NCI-H2029 treated with DMSO at 0.1 percent for 48 hours (cell line): ENCODE results near the gene HRK.

ENCODE experiments used
- DNase-seq: peaks from one replicate; lab custom pipeline; 2025; lab: John Stamatoyannopoulos, UW

HRK gene

GRCh38 chr12:116897476-116897875 is 16.2 kb upstream of the HRK start:
- no peak for DNase-seq

GRCh38 chr12:116896411-116896924 is 15.2 kb upstream of the HRK start:
- DNase-seq: no peak

- DNase-seq: no peak
These were observed 13.7 kb upstream of the HRK start for GRCh38 chr12:116894913-116895312.

GRCh38 chr12:116892349-116893140 is 11.3 kb upstream of the HRK start:
- DNase-seq: no peak

- no peak for DNase-seq
These were observed 9.8 kb upstream of the HRK start for GRCh38 chr12:116891019-116891418.

- DNase-seq: no peak
These were observed 9.1 kb upstream of the HRK start for GRCh38 chr12:116890330-116890729.

- no peak for DNase-seq
These were observed 6.7 kb upstream of the HRK start for GRCh38 chr12:116887897-116888296.

- no peak for DNase-seq
These were observed 6.0 kb upstream of the HRK start for GRCh38 chr12:116887244-116887643.

- DNase-seq: no peak
These were observed 4.2 kb upstream of the HRK start for GRCh38 chr12:116885491-116885890.

GRCh38 chr12:116884871-116885270 is 3.6 kb upstream of the HRK start:
- no peak for DNase-seq

- no peak for DNase-seq
These were observed 1.5 kb upstream of the HRK start for GRCh38 chr12:116882742-116883141.

- DNase-seq: no peak
These were observed 751 bp upstream of the HRK start for GRCh38 chr12:116881877-116882507.

GRCh38 chr12:116880817-116881324 is 370 bp downstream of the HRK start:
- no peak for DNase-seq

- no peak for DNase-seq
These were observed 926 bp downstream of the HRK start for GRCh38 chr12:116880213-116880816.

GRCh38 chr12:116879509-116880212 is 1.6 kb downstream of the HRK start:
- DNase-seq: no peak

- DNase-seq: no peak
These were observed 2.4 kb downstream of the HRK start for GRCh38 chr12:116878567-116879508.

GRCh38 chr12:116876151-116876869 is 4.9 kb downstream of the HRK start:
- no peak for DNase-seq

- no peak for DNase-seq
These were observed 6.8 kb downstream of the HRK start for GRCh38 chr12:116874324-116874995.

- DNase-seq: no peak
These were observed 10.9 kb downstream of the HRK start for GRCh38 chr12:116870306-116870705.

- no peak for DNase-seq
These were observed 13.7 kb downstream of the HRK start for GRCh38 chr12:116867523-116867922.
